Spleen (tissue), 7 donors: ENCODE measurements around the gene FUCA1.
"Not testable (repeated sequence)": the region's sequence is repeated elsewhere in the genome, so short reads cannot be mapped to it uniquely, and the experiment has no call there.

Experiments
- POLR2A ChIP-seq, 3 donors: fragments of 450-650 bp; IDR thresholded peaks; one replicate each; pipeline ENCODE4 v1.5.1; 2017; ENCODE audit warnings: antibody characterized with exemption in 3 of 3, mild to moderate bottlenecking in 1 of 3
- POLR2AphosphoS5 ChIP-seq, 3 donors: sonication (generic); formaldehyde crosslinking; IDR thresholded peaks; one replicate each; pipeline ENCODE4 v1.5.1; 2017; ENCODE audit warnings: antibody characterized with exemption in 3 of 3
- TF ChIP-seq, protein P1 (sequence below), 11 experiments: fragments of 200-600 bp in 7 of 11; fragments of 450-650 bp in 4 of 11; sonication (generic) in 4 of 11; IDR thresholded peaks in 8 of 11; conservative IDR thresholded peaks in 3 of 11; 1 replicate in 7 of 11; 2 replicates in 4 of 11; pipeline versions ENCODE4 v1.4.0 to v1.8.0; 2016 to 2021; ENCODE audit warnings: antibody characterized with exemption in 11 of 11, inconsistent platforms in 4 of 11, mild to moderate bottlenecking in 1 of 11
- donor health status: DM: no; HTN: no; CAD: no; lungs with moderate emphysema.
- donor health status: DM: no; HTN: no; CAD: no.
- donor health status: DM: no; HTN: no; CAD: no.

DNA sequence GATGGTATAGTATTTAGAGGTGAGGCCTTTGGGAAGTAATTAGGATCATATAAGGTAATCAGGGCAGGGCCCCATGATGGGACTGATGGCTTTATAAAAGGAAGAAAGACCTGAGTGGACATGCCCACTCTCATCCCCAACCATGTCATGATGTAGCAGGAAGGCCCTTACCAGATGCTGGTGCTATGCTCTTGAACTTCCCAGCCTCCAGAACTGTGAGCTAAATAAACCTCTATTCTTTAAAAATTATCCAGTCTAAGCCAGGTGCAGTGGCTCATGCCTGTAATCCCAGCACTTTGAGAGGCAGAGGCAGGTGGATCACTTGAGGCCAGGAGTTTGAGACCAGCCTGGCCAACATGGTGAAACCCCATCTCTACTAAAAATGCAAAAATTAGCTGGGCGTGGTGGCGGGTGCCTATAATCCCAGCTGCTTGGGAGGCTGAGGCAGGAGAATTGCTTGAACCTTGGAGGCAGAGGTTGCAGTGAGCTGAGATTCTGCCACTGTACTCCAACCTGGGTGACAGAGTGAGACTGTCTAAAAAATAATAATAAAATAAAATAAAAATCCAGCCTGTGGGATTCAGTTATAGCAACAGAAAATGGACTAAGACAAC lies 20.5 kb downstream of the FUCA1 start:
- TF ChIP-seq, protein P1, sequence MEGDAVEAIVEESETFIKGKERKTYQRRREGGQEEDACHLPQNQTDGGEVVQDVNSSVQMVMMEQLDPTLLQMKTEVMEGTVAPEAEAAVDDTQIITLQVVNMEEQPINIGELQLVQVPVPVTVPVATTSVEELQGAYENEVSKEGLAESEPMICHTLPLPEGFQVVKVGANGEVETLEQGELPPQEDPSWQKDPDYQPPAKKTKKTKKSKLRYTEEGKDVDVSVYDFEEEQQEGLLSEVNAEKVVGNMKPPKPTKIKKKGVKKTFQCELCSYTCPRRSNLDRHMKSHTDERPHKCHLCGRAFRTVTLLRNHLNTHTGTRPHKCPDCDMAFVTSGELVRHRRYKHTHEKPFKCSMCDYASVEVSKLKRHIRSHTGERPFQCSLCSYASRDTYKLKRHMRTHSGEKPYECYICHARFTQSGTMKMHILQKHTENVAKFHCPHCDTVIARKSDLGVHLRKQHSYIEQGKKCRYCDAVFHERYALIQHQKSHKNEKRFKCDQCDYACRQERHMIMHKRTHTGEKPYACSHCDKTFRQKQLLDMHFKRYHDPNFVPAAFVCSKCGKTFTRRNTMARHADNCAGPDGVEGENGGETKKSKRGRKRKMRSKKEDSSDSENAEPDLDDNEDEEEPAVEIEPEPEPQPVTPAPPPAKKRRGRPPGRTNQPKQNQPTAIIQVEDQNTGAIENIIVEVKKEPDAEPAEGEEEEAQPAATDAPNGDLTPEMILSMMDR (IDR thresholded peaks at IDR 0.05 in 8 of 11, conservative IDR thresholded peaks at IDR 0.05 in 3 of 11), result not testable (repeated sequence)
- not testable (repeated sequence) for TF ChIP-seq POLR2A, POLR2AphosphoS5 (IDR thresholded peaks at IDR 0.05)
